Stimulated activated effector memory CD8-positive, alpha-beta T cell treated with anti-CD3 and anti-CD28 coated beads, Interleukin-12 subunit alpha, Interleukin-12 subunit beta, amount 100 ng/mL, for 72 hours (primary cell): ENCODE measurements around the gene USP17L25.
"Not testable (repeated sequence)": the region's sequence is repeated elsewhere in the genome, so short reads cannot be mapped to it uniquely, and the experiment has no call there.

Experiments
- ATAC-seq: fragments of 150-1000 bp; cut with Tn5 transposase; 2 replicates; pipeline ENCODE4 v1.10.0; 2021
- DNase-seq, 2 donors: peaks; one replicate each; pipeline ENCODE4 v3.0.0; 2021 to 2022; ENCODE audit warnings: low spot score in 2 of 2
- H3K27ac Mint-ChIP-seq: one replicate; pipeline ENCODE4 v1.8.0; 2022; ENCODE audit warnings: mild to moderate bottlenecking, mixed read lengths
- H3K36me3 Mint-ChIP-seq: one replicate; pipeline ENCODE4 v1.8.0; 2022; ENCODE audit warnings: mild to moderate bottlenecking, mixed read lengths
- H3K4me1 Mint-ChIP-seq: one replicate; pipeline ENCODE4 v1.8.0; 2022; ENCODE audit warnings: mixed read lengths
- H3K4me3 Mint-ChIP-seq: one replicate; pipeline ENCODE4 v1.8.0; 2022; ENCODE audit warnings: mild to moderate bottlenecking, mixed read lengths
- H3K9me3 Mint-ChIP-seq: one replicate; pipeline ENCODE4 v1.8.0; 2022; ENCODE audit warnings: mixed read lengths

The USP17L25 gene

DNA sequence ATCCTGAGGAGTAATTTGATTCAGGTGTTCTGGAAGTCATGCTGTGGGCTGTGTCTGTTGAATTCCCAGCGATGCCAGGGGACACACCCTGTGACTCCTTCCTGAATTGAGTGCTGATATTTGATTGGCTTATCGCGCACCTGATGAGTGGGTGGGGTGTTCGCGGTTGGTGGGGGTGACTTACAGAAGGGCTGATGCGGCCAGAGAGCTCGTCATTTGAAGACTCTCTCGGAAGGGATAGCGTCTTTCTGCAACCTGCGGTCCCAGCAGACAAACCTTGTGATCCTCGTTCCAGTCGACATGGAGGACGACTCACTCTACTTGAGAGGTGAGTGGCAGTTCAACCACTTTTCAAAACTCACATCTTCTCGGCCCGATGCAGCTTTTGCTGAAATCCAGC, at the start of gene USP17L25:
Gene USP17L25 (plus strand): TSS at position 301 of the 400 bp plus-strand sequence. CDS start 0 bp downstream, at position 301.
- not testable (repeated sequence) for H3K4me3 Mint-ChIP-seq, H3K9me3 Mint-ChIP-seq, H3K27ac Mint-ChIP-seq, H3K4me1 Mint-ChIP-seq, DNase-seq, H3K36me3 Mint-ChIP-seq, ATAC-seq

DNA sequence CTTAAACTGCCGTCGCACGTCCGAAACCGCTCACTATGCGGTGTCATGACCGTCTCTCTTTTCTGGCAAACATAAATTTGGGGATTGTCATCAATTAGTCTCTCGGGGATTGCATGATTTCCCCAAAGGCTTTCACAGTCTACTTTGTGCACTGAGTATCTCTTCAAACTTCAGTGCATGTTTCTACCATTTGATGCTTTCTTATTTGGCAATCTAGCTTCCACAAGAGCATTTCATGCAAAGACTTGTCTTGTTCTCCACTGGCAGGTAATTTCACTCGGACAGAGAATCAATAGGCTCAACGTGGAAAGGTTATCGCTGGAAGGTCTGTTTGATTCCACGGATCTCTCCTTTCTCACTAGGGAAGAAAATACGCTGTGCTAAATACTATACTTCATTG, 5.5 kb upstream of the USP17L25 start:
- not testable (repeated sequence) for H3K4me1 Mint-ChIP-seq, H3K4me3 Mint-ChIP-seq, ATAC-seq, H3K36me3 Mint-ChIP-seq, H3K9me3 Mint-ChIP-seq, H3K27ac Mint-ChIP-seq
- DNase-seq = peak in 1 of 2 donors; percentile 1

DNA sequence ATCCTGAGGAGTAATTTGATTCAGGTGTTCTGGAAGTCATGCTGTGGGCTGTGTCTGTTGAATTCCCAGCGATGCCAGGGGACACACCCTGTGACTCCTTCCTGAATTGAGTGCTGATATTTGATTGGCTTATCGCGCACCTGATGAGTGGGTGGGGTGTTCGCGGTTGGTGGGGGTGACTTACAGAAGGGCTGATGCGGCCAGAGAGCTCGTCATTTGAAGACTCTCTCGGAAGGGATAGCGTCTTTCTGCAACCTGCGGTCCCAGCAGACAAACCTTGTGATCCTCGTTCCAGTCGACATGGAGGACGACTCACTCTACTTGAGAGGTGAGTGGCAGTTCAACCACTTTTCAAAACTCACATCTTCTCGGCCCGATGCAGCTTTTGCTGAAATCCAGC, 4.8 kb upstream of the USP17L25 start, which contains the start of gene USP17L24:
Gene USP17L24 (plus strand): TSS at position 301 of the 400 bp plus-strand sequence. CDS start 0 bp downstream, at position 301.
- H3K9me3 Mint-ChIP-seq, H3K27ac Mint-ChIP-seq, ATAC-seq: not testable (repeated sequence)

DNA sequence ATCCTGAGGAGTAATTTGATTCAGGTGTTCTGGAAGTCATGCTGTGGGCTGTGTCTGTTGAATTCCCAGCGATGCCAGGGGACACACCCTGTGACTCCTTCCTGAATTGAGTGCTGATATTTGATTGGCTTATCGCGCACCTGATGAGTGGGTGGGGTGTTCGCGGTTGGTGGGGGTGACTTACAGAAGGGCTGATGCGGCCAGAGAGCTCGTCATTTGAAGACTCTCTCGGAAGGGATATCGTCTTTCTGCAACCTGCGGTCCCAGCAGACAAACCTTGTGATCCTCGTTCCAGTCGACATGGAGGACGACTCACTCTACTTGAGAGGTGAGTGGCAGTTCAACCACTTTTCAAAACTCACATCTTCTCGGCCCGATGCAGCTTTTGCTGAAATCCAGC, 4.6 kb downstream of the USP17L25 start, which contains the start of gene USP17L26:
Gene USP17L26 (plus strand): TSS at position 301 of the 400 bp plus-strand sequence. CDS start 0 bp downstream, at position 301.
- H3K4me3 Mint-ChIP-seq, H3K4me1 Mint-ChIP-seq, H3K9me3 Mint-ChIP-seq, ATAC-seq, DNase-seq, H3K27ac Mint-ChIP-seq, H3K36me3 Mint-ChIP-seq: not testable (repeated sequence)

More for the DNA sequence above, 4.8 kb upstream of the USP17L25 start, which contains the start of gene USP17L24:
- H3K4me3 Mint-ChIP-seq, DNase-seq, H3K4me1 Mint-ChIP-seq, H3K36me3 Mint-ChIP-seq: not testable (repeated sequence)

- not testable (repeated sequence) for H3K4me1 Mint-ChIP-seq, H3K27ac Mint-ChIP-seq, H3K4me3 Mint-ChIP-seq, H3K36me3 Mint-ChIP-seq, H3K9me3 Mint-ChIP-seq, DNase-seq, ATAC-seq
Observed at GRCh38 chr4:9339103-9339502, 9.4 kb downstream of the USP17L25 start, which contains the start of gene USP17L5. Gene USP17L5 (plus strand): TSS chr4:9339403. CDS start chr4:9339403, 0 bp downstream.

- H3K4me1 Mint-ChIP-seq, H3K9me3 Mint-ChIP-seq, DNase-seq, ATAC-seq, H3K4me3 Mint-ChIP-seq, H3K36me3 Mint-ChIP-seq, H3K27ac Mint-ChIP-seq: not testable (repeated sequence)
Observed at GRCh38 chr4:9343848-9344247, 14.1 kb downstream of the USP17L25 start, which contains the start of gene USP17L27. Gene USP17L27 (plus strand): TSS chr4:9344148. CDS start chr4:9344148, 0 bp downstream.

DNA sequence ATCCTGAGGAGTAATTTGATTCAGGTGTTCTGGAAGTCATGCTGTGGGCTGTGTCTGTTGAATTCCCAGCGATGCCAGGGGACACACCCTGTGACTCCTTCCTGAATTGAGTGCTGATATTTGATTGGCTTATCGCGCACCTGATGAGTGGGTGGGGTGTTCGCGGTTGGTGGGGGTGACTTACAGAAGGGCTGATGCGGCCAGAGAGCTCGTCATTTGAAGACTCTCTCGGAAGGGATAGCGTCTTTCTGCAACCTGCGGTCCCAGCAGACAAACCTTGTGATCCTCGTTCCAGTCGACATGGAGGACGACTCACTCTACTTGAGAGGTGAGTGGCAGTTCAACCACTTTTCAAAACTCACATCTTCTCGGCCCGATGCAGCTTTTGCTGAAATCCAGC, 18.9 kb downstream of the USP17L25 start, which contains the start of gene USP17L28:
Gene USP17L28 (plus strand): TSS at position 301 of the 400 bp plus-strand sequence. CDS start 0 bp downstream, at position 301.
- H3K4me1 Mint-ChIP-seq, DNase-seq, H3K36me3 Mint-ChIP-seq, H3K9me3 Mint-ChIP-seq, ATAC-seq, H3K4me3 Mint-ChIP-seq, H3K27ac Mint-ChIP-seq: not testable (repeated sequence)

DNA sequence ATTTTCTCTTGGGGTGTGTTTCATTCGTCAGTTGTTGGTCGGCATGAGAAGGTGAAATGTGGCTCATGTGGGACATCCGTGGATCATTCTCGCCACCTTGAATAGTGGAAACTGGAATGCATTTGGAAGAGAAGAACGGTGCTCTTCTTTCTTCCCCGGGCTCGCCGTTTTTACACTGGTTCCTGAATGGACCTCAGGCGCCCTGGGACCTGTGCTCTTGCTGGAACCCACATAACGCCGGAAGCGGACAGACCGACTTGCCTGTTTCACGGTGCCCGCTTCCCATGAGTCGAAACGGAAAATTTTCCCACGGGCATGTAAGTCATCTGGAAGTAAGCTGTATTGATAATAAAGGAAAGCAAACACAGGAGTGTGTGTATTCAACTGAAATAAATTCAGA, 21.2 kb downstream of the USP17L25 start:
- not testable (repeated sequence) for H3K4me1 Mint-ChIP-seq, H3K9me3 Mint-ChIP-seq, H3K36me3 Mint-ChIP-seq, ATAC-seq, H3K4me3 Mint-ChIP-seq, H3K27ac Mint-ChIP-seq
- peak in 1 of 2 donors; percentile 19 for DNase-seq

- H3K36me3 Mint-ChIP-seq, H3K4me3 Mint-ChIP-seq, H3K4me1 Mint-ChIP-seq, ATAC-seq, H3K27ac Mint-ChIP-seq, DNase-seq, H3K9me3 Mint-ChIP-seq: not testable (repeated sequence)
Observed at GRCh38 chr4:9353338-9353737, 23.6 kb downstream of the USP17L25 start, which contains the start of gene USP17L29. Gene USP17L29 (plus strand): TSS chr4:9353638. CDS start chr4:9353638, 0 bp downstream.

GRCh38 chr4:9362829-9363228, 33.1 kb downstream of the USP17L25 start, which contains the start of gene USP17L30:
Gene USP17L30 (plus strand): TSS chr4:9363129. CDS start chr4:9363129, 0 bp downstream.
- not testable (repeated sequence) for H3K36me3 Mint-ChIP-seq, ATAC-seq

GRCh38 chr4:9379881-9380280, 50.2 kb downstream of the USP17L25 start:
- not testable (repeated sequence) for ATAC-seq, H3K4me3 Mint-ChIP-seq, DNase-seq, H3K4me1 Mint-ChIP-seq, H3K36me3 Mint-ChIP-seq, H3K27ac Mint-ChIP-seq, H3K9me3 Mint-ChIP-seq

More at GRCh38 chr4:9362829-9363228, 33.1 kb downstream of the USP17L25 start, which contains the start of gene USP17L30:
- not testable (repeated sequence) for H3K4me1 Mint-ChIP-seq, DNase-seq, H3K4me3 Mint-ChIP-seq, H3K9me3 Mint-ChIP-seq, H3K27ac Mint-ChIP-seq
